Sigmoid colon (tissue), 4 donors: ENCODE data around the gene RASEF.

Experiments used
- EP300 ChIP-seq, 4 donors: sonication (generic); formaldehyde crosslinking; IDR thresholded peaks; one replicate each; pipeline ENCODE4 v1.6.1; 2017; ENCODE audit warnings: antibody characterized with exemption in 4 of 4
- POLR2A ChIP-seq, 2 donors: fragments of 450-650 bp; IDR thresholded peaks; one replicate each; pipeline ENCODE4 v1.6.1; 2016; ENCODE audit warnings: antibody characterized with exemption in 2 of 2, mild to moderate bottlenecking in 2 of 2, moderate library complexity in 2 of 2
- POLR2AphosphoS5 ChIP-seq, 4 donors: sonication (generic); formaldehyde crosslinking; IDR thresholded peaks; one replicate each; pipeline ENCODE4 v1.6.1; 2017; ENCODE audit warnings: antibody characterized with exemption in 4 of 4
- TF ChIP-seq, protein P1 (sequence below), 4 experiments: fragments of 450-650 bp in 3 of 4; fragments of 200-600 bp in 1 of 4; IDR thresholded peaks; one replicate each; pipeline ENCODE4 v1.5.1; 2016 to 2019; ENCODE audit warnings: antibody characterized with exemption in 4 of 4, mild to moderate bottlenecking in 3 of 4, moderate library complexity in 2 of 4

DNA sequence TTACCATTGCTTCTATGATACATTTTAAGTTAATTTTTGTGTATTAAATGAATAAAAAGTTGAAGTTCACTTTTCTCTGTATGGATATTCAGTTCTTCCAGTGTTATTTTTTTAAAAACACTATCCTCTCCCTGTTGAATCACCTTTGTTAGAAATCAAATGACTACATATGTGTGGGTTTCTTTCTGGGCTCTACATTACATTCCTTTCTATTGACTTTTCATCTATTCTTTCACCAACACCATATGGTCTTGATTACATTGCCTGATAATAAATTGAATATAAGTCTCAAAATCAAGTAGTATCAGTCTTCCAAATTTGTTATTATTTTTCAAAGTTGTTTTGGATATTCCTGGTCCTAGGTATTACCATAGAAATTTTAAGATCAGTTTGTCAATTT, 7.3 kb upstream of the RASEF start:
- TF ChIP-seq, protein P1, sequence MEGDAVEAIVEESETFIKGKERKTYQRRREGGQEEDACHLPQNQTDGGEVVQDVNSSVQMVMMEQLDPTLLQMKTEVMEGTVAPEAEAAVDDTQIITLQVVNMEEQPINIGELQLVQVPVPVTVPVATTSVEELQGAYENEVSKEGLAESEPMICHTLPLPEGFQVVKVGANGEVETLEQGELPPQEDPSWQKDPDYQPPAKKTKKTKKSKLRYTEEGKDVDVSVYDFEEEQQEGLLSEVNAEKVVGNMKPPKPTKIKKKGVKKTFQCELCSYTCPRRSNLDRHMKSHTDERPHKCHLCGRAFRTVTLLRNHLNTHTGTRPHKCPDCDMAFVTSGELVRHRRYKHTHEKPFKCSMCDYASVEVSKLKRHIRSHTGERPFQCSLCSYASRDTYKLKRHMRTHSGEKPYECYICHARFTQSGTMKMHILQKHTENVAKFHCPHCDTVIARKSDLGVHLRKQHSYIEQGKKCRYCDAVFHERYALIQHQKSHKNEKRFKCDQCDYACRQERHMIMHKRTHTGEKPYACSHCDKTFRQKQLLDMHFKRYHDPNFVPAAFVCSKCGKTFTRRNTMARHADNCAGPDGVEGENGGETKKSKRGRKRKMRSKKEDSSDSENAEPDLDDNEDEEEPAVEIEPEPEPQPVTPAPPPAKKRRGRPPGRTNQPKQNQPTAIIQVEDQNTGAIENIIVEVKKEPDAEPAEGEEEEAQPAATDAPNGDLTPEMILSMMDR (IDR thresholded peaks at IDR 0.05) = no peak
- TF ChIP-seq POLR2A (IDR thresholded peaks at IDR 0.05) (no peak), POLR2AphosphoS5 (IDR thresholded peaks at IDR 0.05) (no peak), EP300 (IDR thresholded peaks at IDR 0.05) (no peak)
